ENCODE measurements around the gene SLC25A21.
"Not testable (repeated sequence)": the region's sequence is repeated elsewhere in the genome, so short reads cannot be mapped to it uniquely, and the experiment has no call there.

SLC25A21 gene

GRCh38 chr14:36925094-36925493, 247.3 kb downstream of the SLC25A21 start:
- Histone ChIP-seq H3K36me3 (ENCODE audit: control insufficient read depth, insufficient read depth, low read length) (no peaks in the 10 kb centered on the region), H3K4me1 (ENCODE audit: control insufficient read depth, insufficient read depth, low read length, poor library complexity, severe bottlenecking) (no peaks in the 10 kb centered on the region), H3K9me3 (ENCODE audit: control insufficient read depth, low read length) (no peaks in the 10 kb centered on the region), H3K4me3 (ENCODE audit: extremely low read depth, insufficient read depth, low read length, poor library complexity, severe bottlenecking) (no peak overlapping the region), H3K27ac (ENCODE audit: low read depth, low read length, severe bottlenecking) (no peak overlapping the region)
- no CpG with 5 or more reads among the region's 2 CpGs for WGBS, 2 experiments (ENCODE audit: insufficient coverage in 2 of 2)

- Histone ChIP-seq H3K4me3 (ENCODE audit: extremely low read depth, insufficient read depth, low read length, poor library complexity, severe bottlenecking) (no peak overlapping the region), H3K4me1 (ENCODE audit: control insufficient read depth, insufficient read depth, low read length, poor library complexity, severe bottlenecking) (no peaks in the 10 kb centered on the region), H3K9me3 (ENCODE audit: control insufficient read depth, low read length) (no peaks in the 10 kb centered on the region), H3K36me3 (ENCODE audit: control insufficient read depth, insufficient read depth, low read length) (no peaks in the 10 kb centered on the region), H3K27ac (ENCODE audit: low read depth, low read length, severe bottlenecking) (no peak overlapping the region)
- 91 to 92% methylated on average over 2 of the region's 2 CpGs for WGBS, 2 experiments (ENCODE audit: insufficient coverage in 2 of 2)
Observed at GRCh38 chr14:36916668-36917067, 255.7 kb downstream of the SLC25A21 start.

- H3K9me3 ChIP-seq (ENCODE audit: control insufficient read depth, low read length), result no peaks in the 10 kb centered on the region
- WGBS, 2 experiments (ENCODE audit: insufficient coverage in 2 of 2), result no CpG with 5 or more reads among the region's 1 CpG
Observed at GRCh38 chr14:36915081-36915480, 257.3 kb downstream of the SLC25A21 start.

GRCh38 chr14:36910578-36910977, 261.8 kb downstream of the SLC25A21 start:
- no peaks in the 10 kb centered on the region for H3K4me1 ChIP-seq (ENCODE audit: control insufficient read depth, insufficient read depth, low read length, poor library complexity, severe bottlenecking)
- no peaks in the 10 kb centered on the region for H3K9me3 ChIP-seq (ENCODE audit: control insufficient read depth, low read length)
- WGBS, 2 experiments (ENCODE audit: insufficient coverage in 2 of 2), result 80% methylated on average over 1 of the region's 3 CpGs; no CpG with 5 or more reads in 1 of the 2 experiments
- H3K27ac ChIP-seq (ENCODE audit: low read depth, low read length, severe bottlenecking), result no peak overlapping the region
- H3K4me3 ChIP-seq (ENCODE audit: extremely low read depth, insufficient read depth, low read length, poor library complexity, severe bottlenecking), result no peak overlapping the region
- H3K36me3 ChIP-seq (ENCODE audit: control insufficient read depth, insufficient read depth, low read length), result no peaks in the 10 kb centered on the region

More at GRCh38 chr14:36915081-36915480, 257.3 kb downstream of the SLC25A21 start:
- Histone ChIP-seq H3K36me3 (ENCODE audit: control insufficient read depth, insufficient read depth, low read length) (no peaks in the 10 kb centered on the region), H3K4me1 (ENCODE audit: control insufficient read depth, insufficient read depth, low read length, poor library complexity, severe bottlenecking) (no peaks in the 10 kb centered on the region), H3K4me3 (ENCODE audit: extremely low read depth, insufficient read depth, low read length, poor library complexity, severe bottlenecking) (no peak overlapping the region), H3K27ac (ENCODE audit: low read depth, low read length, severe bottlenecking) (no peak overlapping the region)

GRCh38 chr14:36905272-36905888, 267.0 kb downstream of the SLC25A21 start:
- no peak overlapping the region for H3K4me3 ChIP-seq (ENCODE audit: extremely low read depth, insufficient read depth, low read length, poor library complexity, severe bottlenecking)
- H3K4me1 ChIP-seq (ENCODE audit: control insufficient read depth, insufficient read depth, low read length, poor library complexity, severe bottlenecking), result no peaks in the 10 kb centered on the region
- 60 to 100% methylated on average over 1 of the region's 5 CpGs for WGBS, 2 experiments (ENCODE audit: insufficient coverage in 2 of 2)
- H3K27ac ChIP-seq (ENCODE audit: low read depth, low read length, severe bottlenecking), result no peak overlapping the region
- H3K36me3 ChIP-seq (ENCODE audit: control insufficient read depth, insufficient read depth, low read length), result no peaks in the 10 kb centered on the region
- no peaks in the 10 kb centered on the region for H3K9me3 ChIP-seq (ENCODE audit: control insufficient read depth, low read length)

- H3K9me3 ChIP-seq (ENCODE audit: control insufficient read depth, low read length), result no peaks in the 10 kb centered on the region
- no peaks in the 10 kb centered on the region for H3K4me1 ChIP-seq (ENCODE audit: control insufficient read depth, insufficient read depth, low read length, poor library complexity, severe bottlenecking)
- H3K4me3 ChIP-seq (ENCODE audit: extremely low read depth, insufficient read depth, low read length, poor library complexity, severe bottlenecking), result no peak overlapping the region
- no peak overlapping the region for H3K27ac ChIP-seq (ENCODE audit: low read depth, low read length, severe bottlenecking)
- no peaks in the 10 kb centered on the region for H3K36me3 ChIP-seq (ENCODE audit: control insufficient read depth, insufficient read depth, low read length)
Observed at GRCh38 chr14:36901861-36902260, 270.5 kb downstream of the SLC25A21 start.

GRCh38 chr14:36900846-36901245, 271.6 kb downstream of the SLC25A21 start:
- H3K4me3 ChIP-seq (ENCODE audit: extremely low read depth, insufficient read depth, low read length, poor library complexity, severe bottlenecking), result no peak overlapping the region
- H3K27ac ChIP-seq (ENCODE audit: low read depth, low read length, severe bottlenecking), result no peak overlapping the region
- H3K36me3 ChIP-seq (ENCODE audit: control insufficient read depth, insufficient read depth, low read length), result no peaks in the 10 kb centered on the region
- WGBS, 2 experiments (ENCODE audit: insufficient coverage in 2 of 2), result 60% methylated on average over 1 of the region's 2 CpGs; no CpG with 5 or more reads in 1 of the 2 experiments
- no peaks in the 10 kb centered on the region for H3K4me1 ChIP-seq (ENCODE audit: control insufficient read depth, insufficient read depth, low read length, poor library complexity, severe bottlenecking)
- no peaks in the 10 kb centered on the region for H3K9me3 ChIP-seq (ENCODE audit: control insufficient read depth, low read length)

- not testable (repeated sequence) for H3K9me3 ChIP-seq (ENCODE audit: control insufficient read depth, low read length); H3K4me3 ChIP-seq (ENCODE audit: extremely low read depth, insufficient read depth, low read length, poor library complexity, severe bottlenecking); H3K4me1 ChIP-seq (ENCODE audit: control insufficient read depth, insufficient read depth, low read length, poor library complexity, severe bottlenecking); H3K27ac ChIP-seq (ENCODE audit: low read depth, low read length, severe bottlenecking); H3K36me3 ChIP-seq (ENCODE audit: control insufficient read depth, insufficient read depth, low read length)
- no CpG with 5 or more reads among the region's 2 CpGs for WGBS, 2 experiments (ENCODE audit: insufficient coverage in 2 of 2)
Observed at GRCh38 chr14:36896300-36896699, 276.1 kb downstream of the SLC25A21 start.

GRCh38 chr14:36884049-36884448, 288.4 kb downstream of the SLC25A21 start:
- H3K4me3 ChIP-seq (ENCODE audit: extremely low read depth, insufficient read depth, low read length, poor library complexity, severe bottlenecking), result no peak overlapping the region
- H3K9me3 ChIP-seq (ENCODE audit: control insufficient read depth, low read length), result peaks cover 6% of the 10 kb centered on the region
- H3K36me3 ChIP-seq (ENCODE audit: control insufficient read depth, insufficient read depth, low read length), result no peaks in the 10 kb centered on the region
- 75% methylated on average over 1 of the region's 2 CpGs; no CpG with 5 or more reads in 1 of the 2 experiments for WGBS, 2 experiments (ENCODE audit: insufficient coverage in 2 of 2)
- H3K27ac ChIP-seq (ENCODE audit: low read depth, low read length, severe bottlenecking), result no peak overlapping the region
- H3K4me1 ChIP-seq (ENCODE audit: control insufficient read depth, insufficient read depth, low read length, poor library complexity, severe bottlenecking), result no peaks in the 10 kb centered on the region

- H3K27ac ChIP-seq (ENCODE audit: low read depth, low read length, severe bottlenecking), result no peak overlapping the region
- H3K4me3 ChIP-seq (ENCODE audit: extremely low read depth, insufficient read depth, low read length, poor library complexity, severe bottlenecking), result no peak overlapping the region
- no peaks in the 10 kb centered on the region for H3K4me1 ChIP-seq (ENCODE audit: control insufficient read depth, insufficient read depth, low read length, poor library complexity, severe bottlenecking)
- H3K9me3 ChIP-seq (ENCODE audit: control insufficient read depth, low read length), result peaks cover 6% of the 10 kb centered on the region
- 84% methylated on average over 2 of the region's 3 CpGs; no CpG with 5 or more reads in 1 of the 2 experiments for WGBS, 2 experiments (ENCODE audit: insufficient coverage in 2 of 2)
- H3K36me3 ChIP-seq (ENCODE audit: control insufficient read depth, insufficient read depth, low read length), result no peaks in the 10 kb centered on the region
Observed at GRCh38 chr14:36880276-36880675, 292.1 kb downstream of the SLC25A21 start.

GRCh38 chr14:36879558-36879957, 292.8 kb downstream of the SLC25A21 start:
- Histone ChIP-seq H3K4me1 (ENCODE audit: control insufficient read depth, insufficient read depth, low read length, poor library complexity, severe bottlenecking) (no peaks in the 10 kb centered on the region), H3K36me3 (ENCODE audit: control insufficient read depth, insufficient read depth, low read length) (no peaks in the 10 kb centered on the region), H3K4me3 (ENCODE audit: extremely low read depth, insufficient read depth, low read length, poor library complexity, severe bottlenecking) (no peak overlapping the region), H3K27ac (ENCODE audit: low read depth, low read length, severe bottlenecking) (no peak overlapping the region), H3K9me3 (ENCODE audit: control insufficient read depth, low read length) (no peaks in the 10 kb centered on the region)
- WGBS, 2 experiments (ENCODE audit: insufficient coverage in 2 of 2), result 81 to 100% methylated on average over 2 of the region's 2 CpGs
